HG03280 (cell line): ENCODE measurements around the gene P3H2.

Source experiments
- ATAC-seq: cut with Tn5 transposase; IDR thresholded peaks from one replicate; pipeline ENCODE4 v1.9.1; 2021; ENCODE audit warnings: mild to moderate bottlenecking, moderate library complexity; ENCODE audit not compliant: unreplicated experiment

P3H2 gene

GRCh38 chr3:190056742-190057141 lies 64.0 kb downstream of the P3H2 start:
- no peak for ATAC-seq

DNA sequence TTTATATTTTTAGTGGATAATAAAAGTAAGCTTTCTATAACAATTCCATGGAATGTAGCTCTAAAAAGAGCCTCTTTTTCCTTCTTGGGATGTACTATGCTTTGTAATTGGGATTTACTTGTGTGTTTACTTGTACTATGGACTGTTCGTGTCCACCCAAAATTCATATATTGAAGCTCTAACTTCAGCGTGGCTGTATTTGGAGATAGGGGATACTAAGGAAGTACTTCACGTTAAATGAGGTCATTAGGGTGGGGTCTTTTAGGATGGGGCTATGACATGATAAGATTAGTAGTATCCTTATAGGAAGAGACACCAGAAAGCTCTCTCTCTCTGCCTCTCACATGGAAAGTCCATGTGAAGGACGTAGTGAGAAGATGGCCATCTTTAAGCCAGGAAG lies 64.9 kb downstream of the P3H2 start:
- no peak for ATAC-seq

DNA sequence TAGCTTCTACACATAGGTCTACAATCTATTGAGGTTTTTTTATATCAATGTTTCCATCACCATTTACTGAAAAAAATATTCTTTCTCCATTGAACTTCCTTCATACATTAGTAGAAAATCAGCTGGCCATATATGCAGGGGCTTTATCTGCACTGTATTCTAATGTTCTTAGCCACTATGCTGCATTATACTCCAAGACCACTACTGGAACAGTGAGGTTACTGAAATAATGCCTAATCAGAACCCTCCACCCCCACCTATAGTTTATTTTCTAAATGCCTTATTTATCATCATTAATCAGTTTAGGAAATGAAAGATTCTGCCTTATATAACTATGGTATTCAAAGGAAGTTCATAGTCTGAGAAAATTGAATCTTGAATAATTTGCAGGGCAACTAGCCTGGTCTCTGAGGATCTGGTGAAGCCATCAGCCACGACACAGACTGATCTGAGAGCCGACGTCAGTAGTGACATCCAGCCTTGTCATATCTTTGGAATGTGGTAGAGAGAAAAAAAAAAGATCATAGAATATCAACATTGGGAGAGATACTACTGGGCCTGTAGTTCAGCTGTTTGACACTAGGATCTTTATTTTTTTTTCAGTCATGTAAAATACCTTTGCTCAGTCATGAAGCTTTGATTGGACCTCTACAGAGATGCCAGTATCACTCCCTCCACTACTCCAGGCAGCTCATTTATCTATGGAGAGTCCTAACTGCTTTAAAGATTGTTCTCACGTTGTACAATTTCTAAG lies 66.6 kb downstream of the P3H2 start:
- ATAC-seq, result no peak

- ATAC-seq, result no peak
Observed at GRCh38 chr3:190051641-190052040, 69.1 kb downstream of the P3H2 start.

GRCh38 chr3:190048932-190049441 lies 71.7 kb downstream of the P3H2 start:
- no peak for ATAC-seq

GRCh38 chr3:190044974-190045373 lies 75.7 kb downstream of the P3H2 start:
- ATAC-seq, result no peak

GRCh38 chr3:190044142-190044541 lies 76.6 kb downstream of the P3H2 start:
- ATAC-seq, result no peak

DNA sequence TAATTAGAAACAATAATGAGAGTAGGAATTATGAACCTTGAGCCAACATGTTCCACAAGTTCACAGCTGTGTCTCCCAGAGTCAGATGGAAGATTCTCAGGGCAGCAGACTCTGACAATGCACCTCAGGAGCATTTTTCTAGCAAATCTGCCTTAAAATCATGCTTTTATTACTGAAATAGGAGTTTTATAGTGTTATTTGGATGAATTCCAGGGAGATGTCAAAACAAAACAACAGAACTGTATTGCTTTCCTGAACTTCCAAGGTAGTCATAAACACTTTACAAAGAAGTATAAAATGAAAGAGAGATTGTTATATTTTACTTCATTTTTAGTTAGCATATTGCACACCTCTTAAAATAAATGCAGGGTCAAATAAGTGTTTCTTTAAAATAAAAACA lies 77.0 kb downstream of the P3H2 start:
- no peak for ATAC-seq

- ATAC-seq, result no peak
Observed at GRCh38 chr3:190042558-190042957, 78.1 kb downstream of the P3H2 start.

DNA sequence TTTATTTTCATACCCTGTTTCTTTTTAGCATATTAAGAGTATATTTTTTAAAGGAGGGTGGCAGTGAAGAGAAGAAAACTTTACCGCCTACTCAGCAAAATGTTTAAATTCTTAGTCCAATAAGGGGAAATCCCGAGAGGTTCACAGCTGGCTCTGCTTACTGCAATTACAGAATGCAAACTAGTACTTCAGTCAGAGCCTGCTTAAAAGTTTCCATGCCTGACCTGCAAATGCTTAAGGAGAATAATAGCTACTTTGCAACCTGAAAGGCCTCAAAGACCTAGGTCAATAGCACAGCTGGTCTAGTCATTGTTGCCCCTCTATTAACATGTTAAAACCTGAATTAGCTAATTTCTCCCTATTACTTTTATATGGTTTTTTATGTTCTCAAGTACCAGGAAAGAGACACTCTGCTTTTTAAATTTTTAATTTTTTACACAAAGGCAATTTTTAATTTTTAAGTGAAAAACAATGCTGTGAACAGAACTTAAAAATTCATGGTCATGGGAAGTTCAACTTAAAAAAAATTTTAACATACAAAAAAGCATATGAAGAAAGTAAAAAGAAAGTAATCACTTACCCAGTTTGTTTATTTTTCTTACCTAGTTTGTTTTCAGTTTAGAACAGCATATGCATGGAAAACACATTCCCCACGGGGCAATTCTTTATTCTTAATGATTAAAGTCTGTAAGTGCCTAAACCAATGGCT lies 79.2 kb downstream of the P3H2 start:
- peak; percentile 81 for ATAC-seq

DNA sequence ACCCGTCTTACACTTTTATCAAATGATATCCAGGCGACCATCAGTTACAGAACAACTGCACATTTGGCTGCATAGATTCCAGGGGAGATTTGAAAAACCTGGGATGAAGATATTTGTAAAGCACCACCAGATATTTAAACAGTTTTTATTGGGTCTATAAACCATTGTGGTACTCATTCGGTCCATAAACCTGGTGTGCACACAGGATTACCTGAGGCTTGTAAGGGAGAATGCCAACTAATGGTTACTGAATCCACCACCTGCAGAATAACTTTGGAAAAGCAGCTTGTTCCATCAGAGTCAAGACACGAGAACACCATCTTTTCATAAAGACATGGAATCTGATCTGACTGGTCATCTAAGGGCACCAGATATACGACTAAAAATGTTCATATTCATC lies 80.6 kb downstream of the P3H2 start:
- no peak for ATAC-seq

GRCh38 chr3:190038050-190038933 lies 82.4 kb downstream of the P3H2 start:
- no peak for ATAC-seq

DNA sequence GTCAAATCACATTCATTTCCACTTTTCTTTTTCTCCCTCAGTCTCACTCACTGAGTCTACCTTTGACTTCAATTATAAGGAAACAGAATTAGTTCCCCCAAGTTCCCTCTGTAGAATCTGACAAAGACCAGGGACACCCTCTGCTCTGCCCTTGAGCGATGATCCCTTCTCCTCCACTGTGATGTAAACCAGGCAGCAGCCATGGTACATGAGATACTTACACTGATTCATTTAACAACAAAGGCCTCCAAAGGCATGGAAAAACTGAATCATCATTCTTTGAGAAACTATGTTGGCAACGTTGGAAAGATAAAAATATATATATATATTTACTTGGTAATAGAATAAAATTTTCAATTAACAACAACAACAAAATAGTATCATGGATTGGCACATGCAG lies 84.1 kb downstream of the P3H2 start:
- no peak for ATAC-seq

DNA sequence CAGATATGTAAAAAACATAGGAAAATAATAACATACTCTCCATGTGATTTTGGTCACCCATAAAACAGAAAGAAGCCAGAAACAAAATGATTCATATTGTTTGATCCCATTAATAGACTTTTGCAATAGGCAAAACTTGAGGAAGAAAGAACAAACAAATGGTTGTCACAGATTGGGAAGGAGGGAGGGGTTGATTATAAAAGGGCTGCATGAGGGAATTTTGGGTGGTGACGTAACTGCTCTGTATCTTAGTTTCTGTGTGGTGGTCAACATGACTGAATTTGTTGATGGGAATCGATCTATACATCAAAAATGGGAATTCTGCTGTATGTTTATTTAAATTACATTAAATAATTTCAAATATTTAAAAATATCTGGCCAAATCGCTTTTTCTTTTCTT lies 86.3 kb downstream of the P3H2 start:
- no peak for ATAC-seq

DNA sequence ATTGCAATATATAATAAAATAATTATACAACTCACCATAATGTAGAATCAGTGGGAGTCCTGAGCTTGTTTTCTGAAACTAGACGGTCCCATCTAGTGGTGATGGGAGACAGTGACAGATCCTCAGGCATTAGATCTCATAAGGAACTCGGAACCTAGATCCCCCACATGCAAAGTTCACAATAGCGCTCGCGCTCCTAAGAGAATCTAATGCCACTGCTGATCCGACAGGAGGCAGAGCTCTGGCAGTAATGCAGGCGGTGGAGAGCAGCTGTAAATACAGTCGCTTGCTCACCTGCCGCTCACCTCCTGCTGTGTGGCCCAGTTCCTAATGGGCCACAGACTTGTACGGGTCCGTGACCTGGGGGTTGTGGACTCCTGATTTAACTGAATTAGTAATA lies 87.8 kb downstream of the P3H2 start:
- ATAC-seq, result no peak

DNA sequence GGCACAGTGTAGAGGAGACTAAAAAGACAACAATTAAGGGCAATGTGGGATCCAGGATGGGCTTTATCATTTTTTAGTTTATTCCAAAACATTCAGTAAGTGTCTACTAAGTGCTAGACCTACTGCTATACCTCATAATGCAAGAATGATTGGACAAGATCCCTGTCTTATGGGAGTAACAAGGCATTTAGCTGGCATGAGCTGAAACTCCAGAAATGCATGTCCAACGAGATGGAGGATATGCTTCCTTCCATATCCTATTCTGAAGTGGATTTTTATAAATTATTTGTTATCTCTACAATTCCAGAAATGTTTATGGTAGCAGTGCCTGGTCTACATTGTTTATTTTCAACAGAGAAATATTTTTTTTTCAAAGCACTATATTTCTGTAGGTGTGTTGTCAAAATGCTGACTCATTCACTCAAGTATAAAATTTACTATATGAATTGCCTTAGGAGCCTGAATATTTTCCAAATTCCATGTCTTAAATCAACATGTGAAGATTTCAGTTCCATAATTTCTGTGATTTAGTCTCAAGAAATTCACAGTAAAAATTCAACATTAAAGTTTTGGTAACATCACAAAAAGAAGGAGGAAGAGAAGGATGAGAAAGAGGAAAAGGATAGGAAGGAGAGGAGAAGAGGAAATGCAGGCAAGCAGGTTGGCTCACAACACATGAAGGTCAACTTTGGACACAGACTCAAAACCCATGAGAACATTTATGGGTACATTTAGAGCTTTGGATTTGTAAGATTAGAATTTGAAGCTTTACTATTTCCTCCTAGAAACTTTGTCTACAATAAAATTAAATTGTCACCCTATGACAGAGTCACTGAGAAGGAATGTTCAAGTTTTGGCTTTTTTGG lies 88.6 kb downstream of the P3H2 start:
- no peak for ATAC-seq

- ATAC-seq, result no peak
Observed at GRCh38 chr3:190027116-190027515, 93.6 kb downstream of the P3H2 start.

DNA sequence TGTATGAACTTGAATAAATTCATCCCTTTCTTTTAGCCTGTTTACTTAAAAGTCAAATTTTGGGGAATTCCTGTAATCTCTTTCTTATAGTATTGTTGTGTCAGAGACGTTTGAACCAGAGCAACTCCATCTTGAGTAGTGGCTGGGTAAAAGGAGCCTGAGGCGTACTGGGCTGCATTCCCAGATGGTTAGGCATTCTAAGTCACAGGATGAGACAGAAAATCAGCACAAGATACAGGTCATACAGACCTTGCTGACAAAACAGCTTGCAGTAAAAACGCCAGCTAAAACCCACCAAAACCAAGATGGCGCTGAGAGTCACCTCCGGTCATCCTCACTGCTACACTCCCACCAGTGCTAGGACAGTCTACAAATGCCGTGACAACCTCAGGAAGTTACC lies 94.5 kb downstream of the P3H2 start:
- ATAC-seq, result no peak

DNA sequence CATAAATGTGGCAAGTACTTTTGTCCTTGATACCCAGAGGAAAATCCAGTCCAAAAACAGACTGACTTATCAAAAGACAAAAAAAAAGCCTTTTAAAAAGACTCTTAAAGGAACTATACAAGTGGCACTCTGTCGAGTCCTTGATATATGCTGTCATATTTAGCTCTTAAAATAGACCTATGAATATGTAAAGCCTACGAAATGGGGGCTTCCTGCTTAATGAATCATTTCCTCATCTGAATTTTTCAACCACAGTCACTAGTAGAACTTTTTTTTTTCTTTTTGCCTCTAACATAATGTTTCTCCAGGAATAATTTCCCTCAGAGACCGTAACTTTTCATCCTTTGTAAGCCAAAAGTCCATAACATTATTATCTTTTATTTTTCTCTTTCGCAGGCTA lies 95.8 kb downstream of the P3H2 start:
- no peak for ATAC-seq

DNA sequence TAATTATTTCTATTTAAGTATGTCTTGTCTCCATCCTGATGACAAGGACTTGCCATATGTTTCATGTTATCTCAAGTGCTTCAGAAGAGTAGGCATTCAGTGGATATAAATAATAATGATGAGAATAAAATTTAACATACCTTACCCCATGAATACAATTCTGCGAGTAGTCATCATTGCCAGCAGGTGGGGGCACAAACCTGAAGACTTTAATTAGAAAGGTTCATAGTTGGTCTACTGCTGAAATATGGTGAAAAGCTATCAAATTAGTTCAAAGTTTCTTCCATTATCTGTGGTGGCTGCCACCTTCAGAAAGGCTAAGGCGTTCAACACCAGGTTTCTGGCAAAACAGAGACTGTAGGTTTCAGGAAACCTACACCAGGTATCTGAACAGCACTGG lies 100.9 kb downstream of the P3H2 start:
- no peak for ATAC-seq
